ENCODE data around the gene CNTN4.

Gene CNTN4

DNA sequence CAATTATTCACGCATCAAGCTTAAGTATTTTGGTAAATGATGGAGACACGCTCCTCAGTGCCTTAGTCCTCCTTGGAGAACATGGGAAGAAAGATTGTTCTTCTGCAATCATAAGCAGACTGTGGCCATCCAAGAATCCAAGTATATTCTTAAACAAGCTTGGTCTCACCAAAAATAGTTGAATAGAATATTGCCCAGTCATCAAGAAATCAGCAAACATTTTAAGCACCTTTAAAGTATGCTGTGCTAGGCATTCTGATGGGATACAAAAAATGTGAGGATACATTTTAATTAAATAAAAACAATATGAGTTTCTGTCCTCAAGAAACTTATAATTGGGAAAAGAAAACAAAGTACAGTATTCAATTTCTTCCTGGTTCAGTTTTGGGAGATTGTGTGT is 445.5 kb downstream of the CNTN4 start:
- no peak overlapping the region for H2AFZ ChIP-seq (ENCODE audit: low read length)
- TF ChIP-seq CTCF (IDR thresholded peaks at IDR 0.05; ENCODE audit: low read length) (no peak), EZH2 (IDR thresholded peaks at IDR 0.05; ENCODE audit: borderline replicate concordance, low read length) (no peak)
- no peak overlapping the region for H3K4me3 ChIP-seq (ENCODE audit: low read depth, low read length, poor library complexity, severe bottlenecking)
- no peaks in the 10 kb centered on the region for H3K9me2 ChIP-seq (ENCODE audit: low read depth, low read length)
- no peak overlapping the region for H3K4me2 ChIP-seq (ENCODE audit: low read length)
- no peaks in the 10 kb centered on the region for H3K36me3 ChIP-seq (ENCODE audit: insufficient read depth, low read length)
- H3K9ac ChIP-seq (ENCODE audit: low read length): no peak overlapping the region
- H3K79me2 ChIP-seq (ENCODE audit: insufficient read depth, low read length): no peaks in the 10 kb centered on the region
- H3K4me1 ChIP-seq (ENCODE audit: insufficient read depth, low read length, severe bottlenecking): no peaks in the 10 kb centered on the region
- no peak overlapping the region for H3K27ac ChIP-seq (ENCODE audit: low read depth, low read length, poor library complexity, severe bottlenecking)
- no peaks in the 10 kb centered on the region for H3K27me3 ChIP-seq (ENCODE audit: insufficient read depth, low read length)
- no peaks in the 10 kb centered on the region for H3K9me3 ChIP-seq (ENCODE audit: low read length)
- no peaks in the 10 kb centered on the region for H3F3A ChIP-seq (ENCODE audit: insufficient read depth, low read length)
- H4K20me1 ChIP-seq (ENCODE audit: insufficient read depth, low read length): no peaks in the 10 kb centered on the region

GRCh38 chr3:2544718-2545117 is 446.1 kb downstream of the CNTN4 start:
- no peak overlapping the region for H3K4me2 ChIP-seq (ENCODE audit: low read length)
- H3K9me2 ChIP-seq (ENCODE audit: low read depth, low read length): no peaks in the 10 kb centered on the region
- no peak overlapping the region for H3K27ac ChIP-seq (ENCODE audit: low read depth, low read length, poor library complexity, severe bottlenecking)
- no peaks in the 10 kb centered on the region for H3K27me3 ChIP-seq (ENCODE audit: insufficient read depth, low read length)
- no peak overlapping the region for H2AFZ ChIP-seq (ENCODE audit: low read length)
- H3K36me3 ChIP-seq (ENCODE audit: insufficient read depth, low read length): no peaks in the 10 kb centered on the region
- H3K9ac ChIP-seq (ENCODE audit: low read length): no peak overlapping the region
- no peaks in the 10 kb centered on the region for H3K4me1 ChIP-seq (ENCODE audit: insufficient read depth, low read length, severe bottlenecking)
- no peak overlapping the region for H3K4me3 ChIP-seq (ENCODE audit: low read depth, low read length, poor library complexity, severe bottlenecking)
- no peaks in the 10 kb centered on the region for H3F3A ChIP-seq (ENCODE audit: insufficient read depth, low read length)
- no peak for TF ChIP-seq EZH2 (IDR thresholded peaks at IDR 0.05; ENCODE audit: borderline replicate concordance, low read length)
- TF ChIP-seq CTCF (IDR thresholded peaks at IDR 0.05; ENCODE audit: low read length): no peak
- H3K9me3 ChIP-seq (ENCODE audit: low read length): no peaks in the 10 kb centered on the region
- H4K20me1 ChIP-seq (ENCODE audit: insufficient read depth, low read length): no peaks in the 10 kb centered on the region
- H3K79me2 ChIP-seq (ENCODE audit: insufficient read depth, low read length): no peaks in the 10 kb centered on the region

GRCh38 chr3:2547049-2547448 is 448.4 kb downstream of the CNTN4 start:
- no peak overlapping the region for H3K4me3 ChIP-seq (ENCODE audit: low read depth, low read length, poor library complexity, severe bottlenecking)
- no peaks in the 10 kb centered on the region for H3F3A ChIP-seq (ENCODE audit: insufficient read depth, low read length)
- H4K20me1 ChIP-seq (ENCODE audit: insufficient read depth, low read length): no peaks in the 10 kb centered on the region
- H3K4me2 ChIP-seq (ENCODE audit: low read length): no peak overlapping the region
- no peaks in the 10 kb centered on the region for H3K9me3 ChIP-seq (ENCODE audit: low read length)
- TF ChIP-seq CTCF (IDR thresholded peaks at IDR 0.05; ENCODE audit: low read length): no peak
- TF ChIP-seq EZH2 (IDR thresholded peaks at IDR 0.05; ENCODE audit: borderline replicate concordance, low read length): no peak
- no peaks in the 10 kb centered on the region for H3K9me2 ChIP-seq (ENCODE audit: low read depth, low read length)
- no peaks in the 10 kb centered on the region for H3K79me2 ChIP-seq (ENCODE audit: insufficient read depth, low read length)
- H3K36me3 ChIP-seq (ENCODE audit: insufficient read depth, low read length): no peaks in the 10 kb centered on the region
- no peaks in the 10 kb centered on the region for H3K27me3 ChIP-seq (ENCODE audit: insufficient read depth, low read length)
- no peak overlapping the region for H3K9ac ChIP-seq (ENCODE audit: low read length)
- H3K4me1 ChIP-seq (ENCODE audit: insufficient read depth, low read length, severe bottlenecking): no peaks in the 10 kb centered on the region
- no peak overlapping the region for H2AFZ ChIP-seq (ENCODE audit: low read length)
- no peak overlapping the region for H3K27ac ChIP-seq (ENCODE audit: low read depth, low read length, poor library complexity, severe bottlenecking)
